ENCODE measurements around the gene CCDC201.

DNA sequence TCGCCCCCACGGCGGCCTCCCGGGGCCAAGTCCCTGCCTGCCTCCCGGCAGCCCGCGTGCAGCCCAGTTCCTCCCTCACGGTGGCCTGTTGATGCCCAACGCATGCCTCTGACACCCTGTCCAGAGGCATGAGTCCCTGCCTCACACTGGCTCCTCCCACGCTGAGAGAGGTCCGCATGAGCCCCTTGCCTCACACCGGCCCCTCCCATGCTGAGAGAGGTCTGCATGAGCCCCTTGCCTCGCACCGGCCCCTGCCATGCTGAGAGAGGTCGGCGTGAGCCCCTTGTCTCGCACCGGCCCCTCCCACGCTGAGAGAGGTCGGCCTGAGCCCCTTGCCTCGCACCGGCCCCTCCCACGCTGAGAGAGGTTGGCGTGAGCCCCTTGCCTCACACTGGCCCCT, 59.9 kb downstream of the CCDC201 start:
- TF ChIP-seq, protein P1, sequence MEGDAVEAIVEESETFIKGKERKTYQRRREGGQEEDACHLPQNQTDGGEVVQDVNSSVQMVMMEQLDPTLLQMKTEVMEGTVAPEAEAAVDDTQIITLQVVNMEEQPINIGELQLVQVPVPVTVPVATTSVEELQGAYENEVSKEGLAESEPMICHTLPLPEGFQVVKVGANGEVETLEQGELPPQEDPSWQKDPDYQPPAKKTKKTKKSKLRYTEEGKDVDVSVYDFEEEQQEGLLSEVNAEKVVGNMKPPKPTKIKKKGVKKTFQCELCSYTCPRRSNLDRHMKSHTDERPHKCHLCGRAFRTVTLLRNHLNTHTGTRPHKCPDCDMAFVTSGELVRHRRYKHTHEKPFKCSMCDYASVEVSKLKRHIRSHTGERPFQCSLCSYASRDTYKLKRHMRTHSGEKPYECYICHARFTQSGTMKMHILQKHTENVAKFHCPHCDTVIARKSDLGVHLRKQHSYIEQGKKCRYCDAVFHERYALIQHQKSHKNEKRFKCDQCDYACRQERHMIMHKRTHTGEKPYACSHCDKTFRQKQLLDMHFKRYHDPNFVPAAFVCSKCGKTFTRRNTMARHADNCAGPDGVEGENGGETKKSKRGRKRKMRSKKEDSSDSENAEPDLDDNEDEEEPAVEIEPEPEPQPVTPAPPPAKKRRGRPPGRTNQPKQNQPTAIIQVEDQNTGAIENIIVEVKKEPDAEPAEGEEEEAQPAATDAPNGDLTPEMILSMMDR (IDR thresholded peaks at IDR 0.05 in 8 of 11, conservative IDR thresholded peaks at IDR 0.05 in 3 of 11) = no peak
- TF ChIP-seq POLR2A (IDR thresholded peaks at IDR 0.05) (no peak), POLR2AphosphoS5 (IDR thresholded peaks at IDR 0.05) (no peak)
